ENCODE data around the gene ANKRD9.

Gene ANKRD9

DNA sequence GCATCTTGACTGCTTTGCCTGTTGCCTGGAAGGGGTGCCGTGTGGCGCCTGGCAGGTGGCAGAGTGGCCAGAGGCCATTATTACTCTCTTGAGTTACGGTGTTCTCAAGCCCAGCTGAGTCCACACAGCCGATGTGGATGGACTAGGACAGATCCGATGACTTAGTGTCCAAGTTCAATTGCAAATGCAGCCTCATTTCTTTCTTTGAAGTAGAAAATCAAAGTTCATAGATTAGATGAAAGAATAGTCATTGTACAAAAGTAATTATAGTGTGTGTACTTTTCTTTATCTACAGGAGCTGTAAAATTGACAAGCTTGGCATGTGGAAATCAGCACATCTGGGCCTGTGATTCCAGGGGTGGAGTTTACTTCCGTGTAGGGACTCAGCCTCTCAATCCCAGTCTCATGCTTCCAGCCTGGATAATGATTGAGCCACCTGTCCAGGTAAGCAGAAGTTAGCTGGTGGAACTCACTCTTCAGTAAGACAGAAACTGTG lies 44.7 kb downstream of the ANKRD9 start:
- H3K9me3 ChIP-seq (ENCODE audit: control insufficient read depth, low read length): no peaks in the 10 kb centered on the region
- peaks cover 13% of the 10 kb centered on the region for H3K4me1 ChIP-seq (ENCODE audit: control insufficient read depth, insufficient read depth, low read length)
- H3K9ac ChIP-seq (ENCODE audit: low read length): no peak overlapping the region
- H3K27me3 ChIP-seq (ENCODE audit: control insufficient read depth, insufficient read depth, low read length): no peaks in the 10 kb centered on the region
- H3K4me3 ChIP-seq (ENCODE audit: low read length): no peak overlapping the region
- no peaks in the 10 kb centered on the region for H3K36me3 ChIP-seq (ENCODE audit: control insufficient read depth, insufficient read depth, low read length)

DNA sequence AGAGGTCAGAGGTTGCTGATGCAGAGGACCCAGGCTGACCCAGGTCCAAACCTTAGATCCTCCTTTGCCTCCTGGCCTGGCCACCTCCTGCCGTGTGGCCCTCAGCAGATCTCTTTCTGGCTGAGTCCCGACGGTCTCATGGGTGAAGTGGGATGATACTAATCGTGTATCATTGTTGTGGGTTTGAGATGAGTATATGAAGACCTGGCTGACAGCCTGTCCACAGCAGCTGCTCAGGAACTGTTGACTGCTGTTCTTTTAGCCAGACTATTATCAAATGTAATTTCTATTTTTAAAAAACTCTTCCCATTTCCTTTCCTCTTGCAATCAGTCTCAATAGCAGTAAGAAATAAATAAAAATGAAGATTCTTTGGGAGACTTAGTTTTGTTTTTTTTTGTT lies 45.6 kb downstream of the ANKRD9 start:
- Histone ChIP-seq H3K4me1 (ENCODE audit: control insufficient read depth, insufficient read depth, low read length) (peaks cover 13% of the 10 kb centered on the region), H3K9ac (ENCODE audit: low read length) (no peak overlapping the region), H3K4me3 (ENCODE audit: low read length) (no peak overlapping the region), H3K36me3 (ENCODE audit: control insufficient read depth, insufficient read depth, low read length) (no peaks in the 10 kb centered on the region), H3K9me3 (ENCODE audit: control insufficient read depth, low read length) (no peaks in the 10 kb centered on the region), H3K27me3 (ENCODE audit: control insufficient read depth, insufficient read depth, low read length) (no peaks in the 10 kb centered on the region)

DNA sequence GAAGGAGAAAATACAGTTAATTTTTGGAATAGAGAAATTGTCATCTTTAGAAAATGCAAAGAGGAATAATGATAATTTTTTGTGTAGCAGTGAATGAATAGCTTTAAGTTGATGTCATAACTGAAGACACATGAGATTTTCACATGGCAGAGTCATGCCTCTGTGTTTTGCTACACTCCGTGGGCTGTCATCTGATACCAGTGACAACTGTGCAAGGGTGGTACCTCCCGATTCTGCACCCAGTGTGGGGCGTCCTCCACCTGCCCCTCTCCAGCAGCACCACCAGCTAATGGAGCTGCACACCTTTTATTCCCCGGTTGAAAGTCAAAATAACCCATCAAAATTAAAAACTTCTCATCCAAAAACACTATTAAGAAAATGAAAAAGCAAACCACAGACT lies 47.2 kb downstream of the ANKRD9 start:
- peaks cover 13% of the 10 kb centered on the region for H3K4me1 ChIP-seq (ENCODE audit: control insufficient read depth, insufficient read depth, low read length)
- no peaks in the 10 kb centered on the region for H3K36me3 ChIP-seq (ENCODE audit: control insufficient read depth, insufficient read depth, low read length)
- H3K9ac ChIP-seq (ENCODE audit: low read length): no peak overlapping the region
- H3K9me3 ChIP-seq (ENCODE audit: control insufficient read depth, low read length): no peaks in the 10 kb centered on the region
- H3K27me3 ChIP-seq (ENCODE audit: control insufficient read depth, insufficient read depth, low read length): no peaks in the 10 kb centered on the region
- no peak overlapping the region for H3K4me3 ChIP-seq (ENCODE audit: low read length)

DNA sequence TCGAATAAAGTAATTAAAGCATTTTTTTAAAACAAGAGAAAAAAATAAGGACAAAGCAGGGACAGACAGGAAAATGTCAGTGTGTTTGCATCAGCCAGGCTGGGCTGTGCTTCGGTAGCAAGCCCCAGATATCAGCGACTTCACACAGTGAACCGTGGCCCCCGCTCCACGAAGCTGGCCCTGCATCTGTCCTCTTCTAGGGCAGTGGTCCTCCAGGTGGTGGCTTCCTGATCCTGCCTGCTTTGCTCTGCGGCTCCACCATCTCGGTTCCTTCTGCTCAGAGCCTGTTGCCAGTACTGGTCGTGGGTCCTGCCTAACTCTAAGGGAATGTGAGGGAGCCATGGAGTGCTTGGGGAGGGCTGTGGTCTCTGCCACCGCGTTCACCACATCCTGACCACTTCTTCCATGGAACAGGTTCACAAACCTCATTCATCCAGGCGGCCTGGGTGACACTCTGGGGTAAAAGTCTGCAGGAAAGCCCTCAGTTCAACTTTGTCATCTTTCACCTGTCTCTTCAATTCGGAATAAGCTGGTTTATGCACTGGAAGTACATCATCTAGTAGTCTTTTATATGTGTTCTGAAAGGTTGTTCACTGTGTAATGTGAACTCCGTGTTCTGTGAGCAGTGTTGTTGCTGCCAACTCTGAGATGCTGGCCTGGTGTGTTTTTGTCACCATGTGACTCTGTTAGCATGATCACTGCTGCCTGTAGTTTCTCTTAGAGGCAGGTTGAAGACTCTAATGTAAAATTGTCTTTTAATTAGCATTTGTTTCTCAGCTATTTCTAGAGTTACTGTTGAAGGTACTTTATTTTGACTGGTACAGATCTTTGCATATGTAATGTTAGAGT lies 47.9 kb downstream of the ANKRD9 start:
- H3K27me3 ChIP-seq (ENCODE audit: control insufficient read depth, insufficient read depth, low read length): no peaks in the 10 kb centered on the region
- no peaks in the 10 kb centered on the region for H3K36me3 ChIP-seq (ENCODE audit: control insufficient read depth, insufficient read depth, low read length)
- H3K9me3 ChIP-seq (ENCODE audit: control insufficient read depth, low read length): no peaks in the 10 kb centered on the region
- no peak overlapping the region for H3K9ac ChIP-seq (ENCODE audit: low read length)
- H3K4me3 ChIP-seq (ENCODE audit: low read length): no peak overlapping the region
- H3K4me1 ChIP-seq (ENCODE audit: control insufficient read depth, insufficient read depth, low read length): peaks cover 13% of the 10 kb centered on the region

DNA sequence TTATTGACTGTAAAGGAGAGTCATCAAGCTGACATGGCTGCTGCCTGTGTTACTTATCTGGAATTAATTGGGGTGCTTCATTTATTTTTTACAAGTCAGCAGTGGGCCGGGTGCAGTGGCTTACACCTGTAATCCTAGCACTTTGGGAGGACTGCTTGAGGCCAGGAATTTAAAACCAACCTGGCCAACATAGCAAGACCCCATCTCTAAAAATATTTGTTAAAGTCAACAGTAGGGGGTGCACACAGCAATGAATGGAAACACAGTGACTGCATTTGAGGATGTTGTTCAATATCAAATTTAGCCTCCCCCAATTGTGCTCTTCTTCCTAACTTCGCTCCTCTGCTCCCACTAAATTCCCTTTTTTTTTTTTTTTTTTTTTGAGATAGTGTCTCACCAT lies 52.1 kb downstream of the ANKRD9 start:
- Histone ChIP-seq H3K9me3 (ENCODE audit: control insufficient read depth, low read length) (no peaks in the 10 kb centered on the region), H3K36me3 (ENCODE audit: control insufficient read depth, insufficient read depth, low read length) (no peaks in the 10 kb centered on the region), H3K4me3 (ENCODE audit: low read length) (no peak overlapping the region), H3K9ac (ENCODE audit: low read length) (no peak overlapping the region), H3K4me1 (ENCODE audit: control insufficient read depth, insufficient read depth, low read length) (no peaks in the 10 kb centered on the region), H3K27me3 (ENCODE audit: control insufficient read depth, insufficient read depth, low read length) (no peaks in the 10 kb centered on the region)

DNA sequence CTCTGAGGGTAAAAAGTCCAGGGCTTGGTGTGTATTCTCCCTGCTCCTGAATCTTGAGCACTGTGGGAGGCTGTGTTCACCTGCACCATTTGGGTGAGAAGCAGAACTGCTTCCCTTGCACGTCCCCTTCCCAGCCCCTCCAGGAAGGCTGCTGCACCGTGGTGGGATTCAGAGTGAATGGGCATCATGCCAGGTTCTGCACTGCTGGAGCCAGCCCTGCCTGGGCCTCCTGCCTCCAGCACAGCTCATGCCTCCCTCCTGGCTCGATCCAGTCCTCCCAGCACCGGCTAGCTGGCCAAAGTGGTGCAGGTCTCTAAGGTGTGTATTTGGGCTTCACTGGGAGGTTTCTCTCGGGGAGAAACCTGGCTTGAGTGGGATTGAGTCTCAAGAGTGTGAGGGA lies 54.9 kb downstream of the ANKRD9 start:
- H3K9me3 ChIP-seq (ENCODE audit: control insufficient read depth, low read length): no peaks in the 10 kb centered on the region
- H3K4me3 ChIP-seq (ENCODE audit: low read length): no peak overlapping the region
- peaks cover 9% of the 10 kb centered on the region for H3K36me3 ChIP-seq (ENCODE audit: control insufficient read depth, insufficient read depth, low read length)
- H3K27me3 ChIP-seq (ENCODE audit: control insufficient read depth, insufficient read depth, low read length): no peaks in the 10 kb centered on the region
- H3K9ac ChIP-seq (ENCODE audit: low read length): no peak overlapping the region
- no peaks in the 10 kb centered on the region for H3K4me1 ChIP-seq (ENCODE audit: control insufficient read depth, insufficient read depth, low read length)

DNA sequence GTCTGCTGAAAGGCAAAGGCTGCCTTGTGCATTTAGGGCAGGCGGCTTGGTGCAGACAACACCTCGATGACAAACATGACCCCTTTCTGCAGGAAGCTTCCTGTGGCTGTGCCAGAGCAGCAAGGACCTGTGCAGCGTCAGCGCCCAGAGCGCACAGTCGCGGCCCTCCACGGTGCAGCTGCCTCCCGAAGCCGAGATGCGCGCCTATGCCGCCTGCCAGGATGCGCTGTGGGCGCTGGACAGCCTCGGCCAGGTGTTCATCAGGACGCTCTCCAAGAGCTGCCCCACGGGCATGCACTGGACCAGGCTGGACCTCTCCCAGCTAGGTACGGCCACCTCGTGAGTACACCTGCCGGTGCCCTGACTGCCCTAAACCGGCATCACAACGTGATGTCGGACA lies 57.3 kb downstream of the ANKRD9 start:
- no peaks in the 10 kb centered on the region for H3K9me3 ChIP-seq (ENCODE audit: control insufficient read depth, low read length)
- H3K4me1 ChIP-seq (ENCODE audit: control insufficient read depth, insufficient read depth, low read length): no peaks in the 10 kb centered on the region
- H3K4me3 ChIP-seq (ENCODE audit: low read length): no peak overlapping the region
- no peaks in the 10 kb centered on the region for H3K27me3 ChIP-seq (ENCODE audit: control insufficient read depth, insufficient read depth, low read length)
- peaks cover 9% of the 10 kb centered on the region for H3K36me3 ChIP-seq (ENCODE audit: control insufficient read depth, insufficient read depth, low read length)
- no peak overlapping the region for H3K9ac ChIP-seq (ENCODE audit: low read length)

Data from mucosa of stomach (tissue), 1 donor.